GM18951 (cell line): ENCODE data around the gene NXN.

Source experiments
- POLR2A ChIP-seq: IDR thresholded peaks from 4 replicates; pipeline ENCODE4 v1.6.1; 2011; ENCODE audit warnings: mild to moderate bottlenecking; ENCODE audit not compliant: insufficient read length, insufficient read depth; ENCODE audit errors: extremely low read depth
- in situ Hi-C: fragments of 300-500 bp; cut with MboI; formaldehyde crosslinking; loops from one replicate; pipeline ENCODE4 v1.12.0; 2022; ENCODE audit warnings: low sequenced_read_pairs, mixed read lengths, inconsistent platforms; ENCODE audit not compliant: unreplicated experiment

The NXN gene

GRCh38 chr17:979539-980405, at the start of gene NXN:
Gene NXN, minus strand, starts transcription at chr17:979776.
- no peak for TF ChIP-seq POLR2A
- in situ Hi-C loops = loop anchor here (25.0 kb wide), 1 partner anchor 442 kb away; no protein-coding TSS in a partner anchor

- in situ Hi-C loops = no loop called here
- no peak for TF ChIP-seq POLR2A
These were observed 47.5 kb upstream of the NXN start for GRCh38 chr17:1027044-1027443.

- TF ChIP-seq POLR2A = no peak
- in situ Hi-C loops = no loop called here
These were observed 47.0 kb upstream of the NXN start for GRCh38 chr17:1026599-1026975.

- no peak for TF ChIP-seq POLR2A
- in situ Hi-C loops = no loop called here
These were observed 46.4 kb upstream of the NXN start for GRCh38 chr17:1025733-1026598.

GRCh38 chr17:1024076-1024475, 44.5 kb upstream of the NXN start:
- TF ChIP-seq POLR2A = no peak
- in situ Hi-C loops = no loop called here

- no peak for TF ChIP-seq POLR2A
- in situ Hi-C loops = no loop called here
These were observed 42.9 kb upstream of the NXN start for GRCh38 chr17:1022278-1023024.

GRCh38 chr17:1021147-1021546, 41.6 kb upstream of the NXN start:
- in situ Hi-C loops = no loop called here
- no peak for TF ChIP-seq POLR2A

GRCh38 chr17:1019451-1019850, 39.9 kb upstream of the NXN start:
- no peak for TF ChIP-seq POLR2A
- in situ Hi-C loops = no loop called here

- TF ChIP-seq POLR2A = no peak
These were observed 39.0 kb upstream of the NXN start for GRCh38 chr17:1018547-1018946.

GRCh38 chr17:1013729-1014090, 34.1 kb upstream of the NXN start:
- in situ Hi-C loops = no loop called here
- no peak for TF ChIP-seq POLR2A

More at GRCh38 chr17:1018547-1018946, 39.0 kb upstream of the NXN start:
- in situ Hi-C loops = no loop called here

GRCh38 chr17:1012823-1013728, 33.5 kb upstream of the NXN start:
- TF ChIP-seq POLR2A = no peak

More at GRCh38 chr17:1012823-1013728, 33.5 kb upstream of the NXN start:
- in situ Hi-C loops = no loop called here
